HAP-1 (cell line): ENCODE data around the gene STPG4.
A peak's percentile ranks its signal among the peaks of the same experiment; 100 is the strongest.

ENCODE experiments used
- DNase-seq, 2 experiments: peaks; one replicate each; pipeline ENCODE4 v3.0.0-alpha.2; 2016 to 2020; ENCODE audit warnings: low spot score in 2 of 2
- H3K27me3 ChIP-seq: fragments of 250-450 bp; sonication (Bioruptor Pico); 2 replicates; pipeline ENCODE4 v1.5.1; 2020; ENCODE audit warnings: low read depth, mild to moderate bottlenecking, moderate library complexity
- H3K36me3 ChIP-seq: fragments of 250-450 bp; sonication (Bioruptor Pico); replicated peaks from 2 replicates; pipeline ENCODE4 v1.5.1; 2020; ENCODE audit warnings: mild to moderate bottlenecking
- H3K4me1 ChIP-seq: fragments of 250-450 bp; sonication (Bioruptor Pico); 2 replicates; pipeline ENCODE4 v1.5.1; 2020; ENCODE audit warnings: mild to moderate bottlenecking
- H3K4me3 ChIP-seq: fragments of 250-450 bp; sonication (Bioruptor Pico); 2 replicates; pipeline ENCODE4 v1.5.1; 2020; ENCODE audit warnings: mild to moderate bottlenecking, moderate library complexity
- H3K9me3 ChIP-seq: fragments of 250-450 bp; sonication (Bioruptor Pico); 2 replicates; pipeline ENCODE4 v1.5.1; 2020; ENCODE audit warnings: mild to moderate bottlenecking, moderate library complexity
- in situ Hi-C: fragments of 300-500 bp; cut with MboI; formaldehyde crosslinking; loops from 3 replicates; pipeline ENCODE4 v1.14.3; 2020; ENCODE audit warnings: low sequenced_read_pairs, inconsistent platforms, mixed read lengths

STPG4 gene

DNA sequence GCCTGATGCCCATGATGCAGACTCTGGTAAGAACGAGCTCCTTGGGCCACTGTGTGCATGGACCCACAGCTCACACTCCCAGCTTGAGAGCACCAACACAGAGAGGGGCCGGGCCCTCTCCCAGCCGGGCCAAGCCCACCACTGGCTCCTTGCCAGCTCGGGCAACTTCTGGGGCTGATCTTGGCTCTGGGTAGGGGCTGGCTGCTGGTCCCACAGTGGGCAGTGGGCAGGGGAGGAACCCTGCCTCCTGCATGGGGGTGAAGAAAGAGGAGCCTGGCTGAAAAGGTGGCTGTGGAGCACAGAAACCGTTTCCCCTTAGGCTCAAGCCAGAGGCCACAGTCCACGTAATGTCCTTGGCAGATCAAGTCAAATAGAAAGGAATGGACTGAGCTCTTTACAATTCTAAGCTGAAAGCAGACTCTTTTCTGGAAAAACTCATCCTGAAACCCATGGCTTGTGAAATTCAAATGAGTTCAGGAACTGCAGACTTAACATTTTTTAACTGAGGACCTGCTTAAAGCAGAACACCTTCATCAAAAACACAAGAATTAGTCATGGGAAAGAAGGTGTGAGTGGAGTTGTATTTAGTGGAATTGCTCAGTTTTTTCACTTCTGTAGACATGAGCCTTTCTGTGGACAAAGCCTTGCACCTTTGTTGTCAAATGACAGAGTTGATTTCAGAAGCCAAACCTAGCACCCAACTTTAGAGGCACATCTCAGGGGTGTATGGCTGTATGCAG, 104.9 kb downstream of the STPG4 start:
- no peak for DNase-seq
- in situ Hi-C loops, result no loop called here
- Histone ChIP-seq H3K4me3 (no peak overlapping the region), H3K9me3 (no peaks in the 10 kb centered on the region), H3K36me3 (0 out of 2 replicates have a peak, but pooled peaks cover 2% of the 10 kb centered on the region), H3K4me1 (no peaks in the 10 kb centered on the region), H3K27me3 (no peaks in the 10 kb centered on the region)

DNA sequence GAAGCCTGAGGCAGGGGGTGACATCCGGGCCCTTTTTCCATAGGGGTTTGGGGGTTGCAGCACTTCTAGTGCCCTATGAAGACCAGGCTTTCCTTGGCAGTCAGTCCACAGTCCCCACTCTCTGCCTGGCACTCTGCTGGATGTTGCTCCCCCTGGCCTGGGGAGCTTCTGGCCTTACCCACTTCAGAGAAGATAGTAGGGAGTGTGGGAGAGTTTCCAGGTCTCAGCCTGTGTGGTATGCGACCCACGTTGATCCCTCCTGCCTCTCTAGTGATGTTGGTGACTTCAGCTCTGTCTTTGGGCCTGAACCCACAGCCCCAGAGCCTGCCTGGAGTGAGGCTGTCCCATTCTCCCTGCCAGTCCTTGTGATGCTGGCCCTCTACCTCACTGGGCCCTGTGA, 105.6 kb downstream of the STPG4 start:
- no peak for DNase-seq
- no peaks in the 10 kb centered on the region for H3K27me3 ChIP-seq
- no peaks in the 10 kb centered on the region for H3K4me1 ChIP-seq
- in situ Hi-C loops, result no loop called here
- no peaks in the 10 kb centered on the region for H3K9me3 ChIP-seq
- H3K4me3 ChIP-seq, result no peak overlapping the region
- 0 out of 2 replicates have a peak, but pooled peaks cover 2% of the 10 kb centered on the region for H3K36me3 ChIP-seq

DNA sequence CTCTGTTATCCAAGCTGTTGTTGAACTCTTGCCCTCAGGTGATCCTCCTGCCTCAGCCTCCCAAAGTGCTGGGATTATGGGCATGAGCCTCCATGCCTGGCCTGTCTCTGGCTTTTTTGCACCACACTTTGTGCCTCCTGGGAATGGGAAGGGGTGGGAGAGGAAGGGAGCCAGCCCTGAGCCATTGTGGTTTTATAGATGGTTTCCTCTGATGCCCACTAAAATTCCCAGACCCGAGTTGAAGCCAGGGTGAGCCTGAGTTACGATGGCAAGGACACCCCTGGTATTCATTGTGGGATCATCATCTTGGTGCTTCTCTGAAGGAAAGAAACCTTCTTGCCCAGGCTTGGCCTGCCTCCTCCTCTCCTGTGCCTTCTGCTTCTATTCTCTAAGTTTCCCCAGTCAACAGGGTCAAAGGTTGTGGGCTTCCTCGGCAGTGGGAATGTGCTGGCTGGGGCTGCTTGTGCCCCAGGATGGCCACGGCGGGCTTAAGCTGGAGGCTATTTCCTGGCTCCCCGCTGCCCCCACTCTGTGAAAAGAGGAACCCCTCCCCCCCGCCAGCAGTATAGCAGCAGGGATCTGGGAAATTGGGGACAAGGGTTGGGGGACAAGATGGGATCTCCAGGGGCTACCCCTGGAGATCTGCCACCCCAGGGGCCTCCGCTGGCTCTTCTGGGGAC, 106.2 kb downstream of the STPG4 start:
- Histone ChIP-seq H3K4me3 (no peak overlapping the region), H3K27me3 (no peaks in the 10 kb centered on the region), H3K9me3 (no peaks in the 10 kb centered on the region), H3K36me3 (0 out of 2 replicates have a peak, but pooled peaks cover 2% of the 10 kb centered on the region), H3K4me1 (no peaks in the 10 kb centered on the region)
- in situ Hi-C loops, result no loop called here
- no peak for DNase-seq

DNA sequence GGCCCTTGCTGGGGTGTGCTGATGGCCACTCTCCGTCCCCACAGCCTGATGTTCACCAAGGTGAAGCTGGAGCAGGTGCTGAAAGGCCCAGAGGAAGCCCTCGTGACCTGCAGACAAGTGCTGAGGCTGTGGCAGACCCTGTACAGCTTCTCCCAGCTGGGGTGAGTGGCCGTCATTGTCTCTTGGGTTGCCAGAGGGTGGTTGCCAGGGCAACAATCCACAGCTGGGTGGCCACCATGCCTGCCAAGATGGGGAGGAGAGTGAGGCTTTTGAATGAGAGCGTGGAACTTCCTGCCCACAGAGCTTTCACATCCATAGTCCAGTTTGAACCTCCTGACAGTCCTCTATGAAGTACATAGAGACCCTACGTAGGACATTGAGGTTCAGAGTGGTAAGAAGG, 108.8 kb downstream of the STPG4 start:
- Histone ChIP-seq H3K4me1 (peaks cover 12% of the 10 kb centered on the region), H3K9me3 (no peaks in the 10 kb centered on the region), H3K27me3 (no peaks in the 10 kb centered on the region), H3K4me3 (no peak overlapping the region), H3K36me3 (0 out of 2 replicates have a peak, but pooled peaks cover 2% of the 10 kb centered on the region)
- no peak for DNase-seq
- in situ Hi-C loops, result no loop called here

DNA sequence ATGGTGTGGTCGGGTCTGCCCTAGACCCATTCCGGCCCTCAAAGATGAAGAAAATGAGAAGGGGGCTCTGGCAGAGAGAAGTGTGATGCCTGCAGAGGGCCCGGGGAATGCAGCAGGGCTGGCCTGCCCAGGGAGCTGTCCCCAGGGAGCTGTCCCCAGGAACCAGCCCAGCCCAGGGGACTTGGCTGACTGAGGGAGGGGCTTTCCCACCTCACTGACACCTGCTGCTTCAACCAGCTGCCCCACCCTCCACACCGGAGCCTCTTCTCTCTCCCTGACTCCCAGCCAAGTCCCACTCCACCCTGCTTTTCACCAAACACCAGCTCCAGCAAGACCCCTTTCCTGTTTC, 111.2 kb downstream of the STPG4 start:
- Histone ChIP-seq H3K27me3 (no peaks in the 10 kb centered on the region), H3K4me1 (peaks cover 14% of the 10 kb centered on the region), H3K4me3 (no peak overlapping the region), H3K9me3 (no peaks in the 10 kb centered on the region), H3K36me3 (0 out of 2 replicates have a peak, but pooled peaks cover 2% of the 10 kb centered on the region)
- in situ Hi-C loops, result no loop called here
- no peak for DNase-seq

DNA sequence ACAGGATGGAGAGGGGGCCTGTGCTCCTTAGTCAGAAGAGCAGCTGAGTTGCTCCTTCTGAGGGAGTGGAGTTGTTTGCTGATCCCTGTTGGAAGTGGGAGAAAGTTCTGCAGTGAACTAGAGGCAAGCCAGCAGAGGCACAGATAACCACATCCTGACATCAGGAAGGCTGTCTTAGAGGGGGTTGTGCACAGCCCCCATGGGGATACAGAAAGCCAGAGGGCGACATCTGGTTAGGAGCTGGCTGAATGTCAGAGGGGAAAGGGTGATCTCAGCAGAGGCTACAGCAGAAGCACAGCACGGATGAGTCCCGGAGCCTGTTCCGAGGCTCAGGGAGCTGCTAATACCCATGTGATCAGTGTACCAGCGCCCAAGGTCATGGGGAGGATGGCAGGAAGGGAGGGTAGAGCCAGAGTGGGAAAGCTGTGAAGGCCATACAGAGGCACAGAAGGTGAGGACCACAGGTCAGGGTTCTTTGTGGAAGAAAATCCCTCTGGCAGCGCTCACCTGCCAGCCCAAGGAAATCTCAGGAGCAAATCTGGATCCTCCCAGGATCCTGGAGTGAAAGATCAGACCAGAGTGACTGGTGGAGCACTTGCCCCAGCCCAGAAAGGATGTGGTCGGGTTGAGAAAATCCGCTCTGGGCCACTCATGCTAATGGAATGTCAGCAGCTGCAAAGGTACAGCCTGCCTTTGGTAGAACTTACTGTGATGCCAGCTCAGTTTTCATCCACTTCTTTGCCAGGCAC, 111.8 kb downstream of the STPG4 start:
- H3K4me1 ChIP-seq, result peaks cover 14% of the 10 kb centered on the region
- no peak for DNase-seq
- in situ Hi-C loops, result no loop called here
- no peaks in the 10 kb centered on the region for H3K27me3 ChIP-seq
- H3K36me3 ChIP-seq, result 0 out of 2 replicates have a peak, but pooled peaks cover 2% of the 10 kb centered on the region
- no peak overlapping the region for H3K4me3 ChIP-seq
- H3K9me3 ChIP-seq, result no peaks in the 10 kb centered on the region

DNA sequence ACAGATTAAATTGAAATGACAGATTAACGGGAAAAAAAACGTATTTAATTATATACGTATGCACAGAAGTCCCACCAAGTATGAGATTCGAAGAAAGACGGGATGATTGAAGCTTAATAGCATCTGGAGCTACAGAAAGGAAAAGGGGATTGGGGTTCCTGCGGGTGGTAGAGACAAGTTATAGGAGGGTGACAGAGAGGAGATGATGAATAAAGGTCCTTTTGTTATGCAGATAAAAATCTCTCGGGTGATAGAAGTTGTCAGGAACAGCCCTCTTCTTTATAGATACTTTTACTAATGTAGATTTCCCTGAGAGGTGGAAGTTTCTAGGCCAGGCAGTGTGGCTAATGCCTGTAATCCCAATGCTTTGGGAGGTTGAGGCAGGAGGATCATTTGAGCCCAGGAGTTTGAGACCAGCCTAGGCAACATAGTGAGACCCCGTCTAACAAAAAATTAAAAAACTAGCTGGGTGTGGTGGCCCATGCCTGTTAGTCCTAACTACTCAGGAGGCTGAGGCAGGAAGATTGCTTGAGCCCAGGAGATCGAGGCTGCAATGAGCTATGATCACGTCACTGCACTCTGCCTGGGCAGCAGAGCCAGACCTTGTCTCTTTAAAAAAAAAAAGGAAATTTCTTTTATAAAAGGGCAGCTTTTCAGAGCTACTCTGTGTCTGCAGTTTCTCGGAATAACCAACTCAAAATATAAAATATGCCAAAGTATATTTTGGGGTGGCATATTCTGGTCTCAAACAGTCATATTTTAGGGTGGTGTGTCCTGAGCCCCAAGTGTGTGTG, 113.0 kb downstream of the STPG4 start:
- Histone ChIP-seq H3K36me3 (0 out of 2 replicates have a peak, but pooled peaks cover 2% of the 10 kb centered on the region), H3K4me3 (no peak overlapping the region), H3K9me3 (no peaks in the 10 kb centered on the region), H3K4me1 (peaks cover 14% of the 10 kb centered on the region), H3K27me3 (no peaks in the 10 kb centered on the region)
- in situ Hi-C loops, result no loop called here
- DNase-seq, result peak in 1 of 2 experiments; percentile 82

DNA sequence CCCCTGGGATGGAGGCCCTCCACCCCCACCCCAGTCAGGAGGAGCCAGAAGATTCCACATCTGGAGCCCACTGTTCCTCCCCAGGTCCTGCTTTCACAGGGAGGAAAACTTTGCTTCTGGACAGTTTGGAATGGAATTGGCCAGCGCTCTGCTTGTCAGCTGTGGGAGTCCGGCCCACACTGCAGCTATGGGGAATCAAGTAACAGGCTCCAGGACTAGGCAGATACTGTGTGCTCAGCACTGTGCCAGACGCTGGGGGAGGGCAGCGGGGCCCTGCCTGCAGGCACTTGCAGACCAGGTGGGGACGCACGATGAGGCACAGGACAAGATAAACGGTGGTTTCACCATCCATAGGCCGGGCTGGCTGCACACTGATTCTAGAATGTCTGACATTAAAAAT, 114.0 kb downstream of the STPG4 start:
- Histone ChIP-seq H3K4me1 (peaks cover 18% of the 10 kb centered on the region), H3K4me3 (no peak overlapping the region), H3K36me3 (0 out of 2 replicates have a peak, but pooled peaks cover under 1% of the 10 kb centered on the region), H3K9me3 (no peaks in the 10 kb centered on the region), H3K27me3 (no peaks in the 10 kb centered on the region)
- in situ Hi-C loops, result no loop called here
- DNase-seq, result no peak

DNA sequence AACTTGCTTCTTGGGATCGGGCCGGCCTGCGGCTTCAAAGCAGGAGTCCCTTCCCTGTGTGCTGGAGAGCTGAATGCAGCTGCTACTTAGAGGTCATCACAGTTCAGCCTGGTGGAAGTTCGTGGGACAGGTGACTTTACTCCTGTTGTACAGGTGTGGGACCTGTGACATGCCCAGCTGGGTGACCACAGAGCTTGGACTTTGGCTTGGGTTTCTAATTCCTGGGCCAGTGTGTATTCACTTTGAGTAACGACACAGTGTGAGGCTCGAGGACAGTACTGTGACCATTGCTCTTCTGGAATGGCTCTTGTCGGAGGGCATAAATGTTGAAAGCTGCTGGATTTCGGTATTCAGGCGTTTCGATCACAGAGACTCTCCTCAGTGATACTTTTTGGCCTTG, 114.5 kb downstream of the STPG4 start:
- no peaks in the 10 kb centered on the region for H3K9me3 ChIP-seq
- H3K36me3 ChIP-seq, result no peaks in the 10 kb centered on the region
- no peak overlapping the region for H3K4me3 ChIP-seq
- H3K27me3 ChIP-seq, result no peaks in the 10 kb centered on the region
- peaks cover 22% of the 10 kb centered on the region for H3K4me1 ChIP-seq
- DNase-seq, result no peak
- in situ Hi-C loops, result no loop called here

DNA sequence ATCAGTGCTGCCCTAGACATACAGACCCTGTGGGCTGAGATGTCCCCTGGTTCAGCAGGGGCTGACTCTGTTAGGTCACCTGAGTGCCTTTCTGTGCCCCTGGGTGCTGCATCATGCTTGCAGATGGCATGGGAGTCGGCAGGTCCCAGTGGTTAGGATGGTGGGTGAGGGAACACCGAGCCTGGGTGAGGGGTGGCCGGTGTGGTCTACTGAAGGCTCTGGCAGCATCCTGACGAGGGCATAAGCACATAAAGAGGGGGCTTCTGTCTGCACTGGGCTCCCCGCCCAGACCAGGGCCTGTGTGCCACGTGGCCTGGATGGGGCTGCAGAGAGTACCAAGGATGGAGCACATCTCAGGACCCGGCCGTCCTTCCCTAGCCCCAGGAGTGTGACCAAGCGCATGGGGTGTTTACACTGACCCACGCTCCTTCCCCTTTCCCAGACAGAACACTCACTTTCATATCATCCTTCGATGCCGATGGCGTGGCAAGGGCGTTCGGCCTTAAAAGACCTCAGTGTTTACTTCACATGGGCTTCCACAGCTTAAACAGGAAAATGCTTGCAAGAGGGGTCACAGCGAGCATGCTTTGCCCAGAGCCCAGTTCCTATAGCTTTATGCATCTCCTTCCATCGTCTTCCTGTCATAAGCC, 115.1 kb downstream of the STPG4 start:
- Histone ChIP-seq H3K4me3 (no peak overlapping the region), H3K27me3 (no peaks in the 10 kb centered on the region), H3K36me3 (no peaks in the 10 kb centered on the region), H3K9me3 (no peaks in the 10 kb centered on the region), H3K4me1 (peaks cover 28% of the 10 kb centered on the region)
- DNase-seq, result no peak
- in situ Hi-C loops, result no loop called here

DNA sequence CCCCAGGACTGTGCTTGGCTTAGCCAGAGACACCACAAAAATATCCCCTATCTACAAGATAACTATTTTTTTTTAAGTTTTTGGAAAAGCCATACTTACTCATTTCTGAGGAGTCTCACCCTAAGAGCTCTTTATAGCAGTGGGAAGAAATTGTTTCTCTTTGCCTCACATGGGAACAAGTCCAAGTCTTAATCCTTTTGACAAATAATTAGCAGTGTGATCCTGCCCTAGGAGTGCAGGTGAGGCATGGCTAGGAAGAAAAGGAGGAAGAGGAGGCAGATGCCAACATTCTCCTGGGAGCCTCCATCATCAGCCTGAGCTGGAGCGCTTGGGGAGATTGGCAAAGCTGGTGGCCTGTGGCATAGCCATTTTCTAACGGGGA, 115.6 kb downstream of the STPG4 start:
- no peaks in the 10 kb centered on the region for H3K27me3 ChIP-seq
- DNase-seq, result no peak
- no peak overlapping the region for H3K4me3 ChIP-seq
- in situ Hi-C loops, result no loop called here
- H3K9me3 ChIP-seq, result no peaks in the 10 kb centered on the region
- peaks cover 34% of the 10 kb centered on the region for H3K4me1 ChIP-seq
- no peaks in the 10 kb centered on the region for H3K36me3 ChIP-seq

DNA sequence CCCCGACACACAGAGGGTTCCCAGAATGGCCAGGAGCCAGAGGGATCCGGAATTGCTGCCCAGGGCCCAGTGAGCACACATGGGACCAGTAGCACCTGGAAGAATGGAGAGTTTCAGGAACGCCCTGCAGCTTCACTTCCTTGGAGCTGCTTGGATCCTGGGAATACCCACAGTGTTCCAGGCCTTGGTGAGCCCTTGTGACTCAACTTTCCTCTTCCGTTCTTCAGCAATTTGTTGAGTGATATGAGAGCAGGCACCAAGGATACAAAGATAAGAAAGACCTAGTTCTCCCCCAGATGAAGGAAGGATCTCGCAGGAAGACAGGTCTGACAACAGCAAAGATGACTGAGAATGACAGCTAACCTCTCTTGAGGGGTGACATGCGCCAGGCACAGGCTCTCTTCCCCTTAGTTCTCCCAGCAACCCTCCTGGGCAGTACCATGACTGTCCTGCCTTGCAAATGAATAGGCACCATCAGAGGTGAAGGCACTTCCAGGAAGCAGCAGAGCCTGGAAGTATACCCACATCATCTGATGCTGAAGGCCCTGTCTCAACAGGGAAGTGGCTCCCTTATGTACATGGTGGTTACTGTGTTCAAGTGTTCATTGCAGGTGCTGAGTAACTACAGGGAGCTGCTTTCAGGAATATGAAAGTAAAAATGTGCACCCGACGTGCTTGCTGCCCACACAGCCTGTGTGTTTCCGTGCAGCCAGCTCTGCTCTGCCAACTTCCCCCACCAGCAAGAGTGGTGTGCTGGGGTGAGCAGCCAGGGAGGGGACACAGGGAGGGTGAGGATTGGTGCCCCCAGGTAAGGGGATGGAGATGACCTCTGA, 116.2 kb downstream of the STPG4 start:
- peaks cover 40% of the 10 kb centered on the region for H3K4me1 ChIP-seq
- DNase-seq, result no peak
- H3K9me3 ChIP-seq, result no peaks in the 10 kb centered on the region
- H3K36me3 ChIP-seq, result no peaks in the 10 kb centered on the region
- in situ Hi-C loops, result no loop called here
- no peaks in the 10 kb centered on the region for H3K27me3 ChIP-seq
- no peak overlapping the region for H3K4me3 ChIP-seq
